Stimulated activated CD8-positive, alpha-beta memory T cell treated with anti-CD3 and anti-CD28 coated beads, Interleukin-7, amount 100 ng/mL, for 4 hours (primary cell): ENCODE data around the gene PGRMC1.
A peak's percentile ranks its signal among the peaks of the same experiment; 100 is the strongest.
"Not testable (repeated sequence)": the region's sequence is repeated elsewhere in the genome, so short reads cannot be mapped to it uniquely, and the experiment has no call there.

Experiments used
- DNase-seq, 2 donors: peaks; one replicate each; pipeline ENCODE4 v3.0.0-alpha.2; 2020; ENCODE audit warnings: low read depth in 2 of 2

PGRMC1 gene

GRCh38 chrX:119235872-119236622 lies at the start of gene PGRMC1:
Gene PGRMC1 (plus strand): TSS chrX:119236285. CDS start chrX:119236364, 79 bp downstream.
- peak; percentile 42 to 67 for DNase-seq

- DNase-seq = no peak
Measured at GRCh38 chrX:119186763-119187162, 49.3 kb upstream of the PGRMC1 start.

- no peak for DNase-seq
Measured at GRCh38 chrX:119187298-119187697, 48.8 kb upstream of the PGRMC1 start.

- no peak for DNase-seq
Measured at GRCh38 chrX:119189115-119189514, 47.0 kb upstream of the PGRMC1 start.

- no peak for DNase-seq
Measured at GRCh38 chrX:119189595-119189994, 46.5 kb upstream of the PGRMC1 start.

GRCh38 chrX:119190091-119190681 lies 45.9 kb upstream of the PGRMC1 start:
- no peak for DNase-seq

- no peak for DNase-seq
Measured at GRCh38 chrX:119190831-119191230, 45.3 kb upstream of the PGRMC1 start.

- no peak for DNase-seq
Measured at GRCh38 chrX:119194621-119195020, 41.5 kb upstream of the PGRMC1 start.

GRCh38 chrX:119201570-119201969 lies 34.5 kb upstream of the PGRMC1 start:
- DNase-seq = no peak

- DNase-seq = no peak
Measured at GRCh38 chrX:119206203-119206602, 29.9 kb upstream of the PGRMC1 start.

GRCh38 chrX:119207483-119207882 lies 28.6 kb upstream of the PGRMC1 start:
- not testable (repeated sequence) for DNase-seq

GRCh38 chrX:119208401-119209057 lies 27.6 kb upstream of the PGRMC1 start:
- DNase-seq = no peak

- DNase-seq = not testable (repeated sequence)
Measured at GRCh38 chrX:119210931-119211648, 25.0 kb upstream of the PGRMC1 start.

GRCh38 chrX:119211649-119212014 lies 24.5 kb upstream of the PGRMC1 start:
- DNase-seq = no peak

- no peak for DNase-seq
Measured at GRCh38 chrX:119218198-119218597, 17.9 kb upstream of the PGRMC1 start.

- no peak for DNase-seq
Measured at GRCh38 chrX:119222932-119223331, 13.2 kb upstream of the PGRMC1 start.

- no peak for DNase-seq
Measured at GRCh38 chrX:119223783-119224182, 12.3 kb upstream of the PGRMC1 start.

- DNase-seq = no peak
Measured at GRCh38 chrX:119226446-119226845, 9.6 kb upstream of the PGRMC1 start.

- no peak for DNase-seq
Measured at GRCh38 chrX:119228512-119229252, 7.4 kb upstream of the PGRMC1 start.

- DNase-seq = no peak
Measured at GRCh38 chrX:119229253-119229615, 6.9 kb upstream of the PGRMC1 start.

GRCh38 chrX:119230850-119231249 lies 5.2 kb upstream of the PGRMC1 start:
- DNase-seq = no peak
